ENCODE data around the gene IRAK1.

GRCh38 chrX:154019061-154019621, 561 bp downstream of the IRAK1 start:
- TF ChIP-seq CTCF (IDR thresholded peaks at IDR 0.05): no peak
- TF ChIP-seq EP300 (IDR thresholded peaks at IDR 0.05): no peak

All from gastroesophageal sphincter (tissue), 3 donors.